IPS-18c (cell line): ENCODE measurements around the gene SRP14.
A peak's percentile ranks its signal among the peaks of the same experiment; 100 is the strongest.

ENCODE experiments used
- H3K4me3 ChIP-seq: 2 replicates; pipeline ENCODE4 v1.7.0; 2013; ENCODE audit warnings: low read depth, mild to moderate bottlenecking, low read length, moderate library complexity; ENCODE audit not compliant: insufficient read depth
- H3K9me3 ChIP-seq: one replicate; pipeline ENCODE4 v1.6.1; 2013; ENCODE audit warnings: mild to moderate bottlenecking, low read length, moderate library complexity; ENCODE audit not compliant: control insufficient read depth, insufficient read depth

SRP14 gene

GRCh38 chr15:40054855-40055575 is 16.0 kb upstream of the SRP14 start:
- Histone ChIP-seq H3K9me3 (no peaks in the 10 kb centered on the region), H3K4me3 (no peak overlapping the region)

- no peak overlapping the region for H3K4me3 ChIP-seq
- no peaks in the 10 kb centered on the region for H3K9me3 ChIP-seq
Measured at GRCh38 chr15:40054605-40054854, 15.5 kb upstream of the SRP14 start.

- H3K9me3 ChIP-seq: no peaks in the 10 kb centered on the region
- no peak overlapping the region for H3K4me3 ChIP-seq
Measured at GRCh38 chr15:40053831-40054604, 15.0 kb upstream of the SRP14 start.

GRCh38 chr15:40053079-40053830 is 14.3 kb upstream of the SRP14 start:
- Histone ChIP-seq H3K9me3 (no peaks in the 10 kb centered on the region), H3K4me3 (no peak overlapping the region)

- H3K9me3 ChIP-seq: no peaks in the 10 kb centered on the region
- H3K4me3 ChIP-seq: no peak overlapping the region
Measured at GRCh38 chr15:40052604-40053003, 13.6 kb upstream of the SRP14 start.

GRCh38 chr15:40051616-40052415 is 12.8 kb upstream of the SRP14 start:
- H3K9me3 ChIP-seq: no peaks in the 10 kb centered on the region
- H3K4me3 ChIP-seq: no peak overlapping the region

- no peak overlapping the region for H3K4me3 ChIP-seq
Measured at GRCh38 chr15:40050788-40051470, 11.9 kb upstream of the SRP14 start.

GRCh38 chr15:40048926-40049475 is 10.0 kb upstream of the SRP14 start:
- no peak overlapping the region for H3K4me3 ChIP-seq
- no peaks in the 10 kb centered on the region for H3K9me3 ChIP-seq

More at GRCh38 chr15:40050788-40051470, 11.9 kb upstream of the SRP14 start:
- H3K9me3 ChIP-seq: no peaks in the 10 kb centered on the region

- Histone ChIP-seq H3K9me3 (no peaks in the 10 kb centered on the region), H3K4me3 (no peak overlapping the region)
Measured at GRCh38 chr15:40048211-40048792, 9.3 kb upstream of the SRP14 start.

- Histone ChIP-seq H3K9me3 (no peaks in the 10 kb centered on the region), H3K4me3 (no peak overlapping the region)
Measured at GRCh38 chr15:40047415-40048210, 8.6 kb upstream of the SRP14 start.

- no peaks in the 10 kb centered on the region for H3K9me3 ChIP-seq
- H3K4me3 ChIP-seq: no peak overlapping the region
Measured at GRCh38 chr15:40046721-40047414, 7.9 kb upstream of the SRP14 start.

- Histone ChIP-seq H3K4me3 (no peak overlapping the region), H3K9me3 (no peaks in the 10 kb centered on the region)
Measured at GRCh38 chr15:40045572-40046217, 6.7 kb upstream of the SRP14 start.

GRCh38 chr15:40044717-40045571 is 6.0 kb upstream of the SRP14 start:
- Histone ChIP-seq H3K4me3 (peak overlapping the region; percentile 10; the same call in 1 of the 2 replicates), H3K9me3 (no peaks in the 10 kb centered on the region)
